ENCODE measurements around the gene LHFPL6.

Gene LHFPL6

DNA sequence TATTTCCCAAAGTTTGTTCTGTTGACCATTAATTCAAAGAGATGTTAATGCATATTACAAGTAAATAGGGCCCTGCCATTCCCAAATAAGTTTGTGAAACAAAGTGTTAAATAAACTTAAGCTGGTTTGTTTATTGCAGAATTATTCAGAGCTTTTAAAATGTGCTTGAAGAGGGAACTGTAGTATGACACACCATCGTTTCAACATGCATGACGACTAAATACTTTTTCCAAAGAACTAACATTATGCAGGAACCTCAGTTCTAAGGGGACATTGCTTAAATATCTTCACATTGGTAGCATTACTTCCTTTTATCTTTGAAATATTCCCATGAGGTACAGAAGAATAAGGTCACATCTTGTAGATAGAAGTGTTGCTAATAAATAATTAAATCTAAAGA, 14.6 kb downstream of the LHFPL6 start:
- no peaks in the 10 kb centered on the region for H4K20me1 ChIP-seq (ENCODE audit: insufficient read depth, low read length)
- no peaks in the 10 kb centered on the region for H3K9me3 ChIP-seq (ENCODE audit: low read length)
- TF ChIP-seq, protein P1, sequence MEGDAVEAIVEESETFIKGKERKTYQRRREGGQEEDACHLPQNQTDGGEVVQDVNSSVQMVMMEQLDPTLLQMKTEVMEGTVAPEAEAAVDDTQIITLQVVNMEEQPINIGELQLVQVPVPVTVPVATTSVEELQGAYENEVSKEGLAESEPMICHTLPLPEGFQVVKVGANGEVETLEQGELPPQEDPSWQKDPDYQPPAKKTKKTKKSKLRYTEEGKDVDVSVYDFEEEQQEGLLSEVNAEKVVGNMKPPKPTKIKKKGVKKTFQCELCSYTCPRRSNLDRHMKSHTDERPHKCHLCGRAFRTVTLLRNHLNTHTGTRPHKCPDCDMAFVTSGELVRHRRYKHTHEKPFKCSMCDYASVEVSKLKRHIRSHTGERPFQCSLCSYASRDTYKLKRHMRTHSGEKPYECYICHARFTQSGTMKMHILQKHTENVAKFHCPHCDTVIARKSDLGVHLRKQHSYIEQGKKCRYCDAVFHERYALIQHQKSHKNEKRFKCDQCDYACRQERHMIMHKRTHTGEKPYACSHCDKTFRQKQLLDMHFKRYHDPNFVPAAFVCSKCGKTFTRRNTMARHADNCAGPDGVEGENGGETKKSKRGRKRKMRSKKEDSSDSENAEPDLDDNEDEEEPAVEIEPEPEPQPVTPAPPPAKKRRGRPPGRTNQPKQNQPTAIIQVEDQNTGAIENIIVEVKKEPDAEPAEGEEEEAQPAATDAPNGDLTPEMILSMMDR (IDR thresholded peaks at IDR 0.05; ENCODE audit: low read length), result no peak
- no peak for TF ChIP-seq EZH2 (IDR thresholded peaks at IDR 0.05; ENCODE audit: borderline replicate concordance, low read length)
- H3K27ac ChIP-seq (ENCODE audit: low read depth, low read length, poor library complexity, severe bottlenecking), result no peak overlapping the region
- no peak overlapping the region for H3K4me2 ChIP-seq (ENCODE audit: low read length)
- H3K27me3 ChIP-seq (ENCODE audit: insufficient read depth, low read length), result no peaks in the 10 kb centered on the region
- H3F3A ChIP-seq (ENCODE audit: insufficient read depth, low read length), result no peaks in the 10 kb centered on the region
- H2AFZ ChIP-seq (ENCODE audit: low read length), result no peak overlapping the region
- no peak overlapping the region for H3K4me3 ChIP-seq (ENCODE audit: low read depth, low read length, poor library complexity, severe bottlenecking)
- no peaks in the 10 kb centered on the region for H3K9me2 ChIP-seq (ENCODE audit: low read depth, low read length)
- no peaks in the 10 kb centered on the region for H3K79me2 ChIP-seq (ENCODE audit: insufficient read depth, low read length)
- H3K9ac ChIP-seq (ENCODE audit: low read length), result no peak overlapping the region
- no peaks in the 10 kb centered on the region for H3K36me3 ChIP-seq (ENCODE audit: insufficient read depth, low read length)
- H3K4me1 ChIP-seq (ENCODE audit: insufficient read depth, low read length, severe bottlenecking), result no peaks in the 10 kb centered on the region

DNA sequence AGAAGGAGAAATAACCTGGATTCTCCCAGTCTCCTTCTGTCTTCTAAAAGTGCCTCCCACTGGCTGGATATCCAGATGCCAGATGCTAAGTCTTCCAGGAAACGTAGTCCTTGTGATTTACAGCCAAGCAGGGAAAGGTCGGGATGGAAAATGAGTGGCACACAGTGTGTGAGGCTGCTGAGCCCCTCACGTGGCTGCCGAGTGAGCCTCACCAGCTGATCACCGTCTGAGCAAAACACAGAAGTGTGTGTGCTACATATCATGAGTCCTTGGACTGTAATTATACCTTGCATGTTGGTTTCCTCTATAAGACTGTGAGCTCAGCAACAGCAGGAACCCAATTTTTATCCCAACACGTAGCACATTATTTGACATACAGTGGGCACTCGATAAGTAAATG, 15.1 kb downstream of the LHFPL6 start:
- H4K20me1 ChIP-seq (ENCODE audit: insufficient read depth, low read length), result no peaks in the 10 kb centered on the region
- H3F3A ChIP-seq (ENCODE audit: insufficient read depth, low read length), result no peaks in the 10 kb centered on the region
- TF ChIP-seq EZH2 (IDR thresholded peaks at IDR 0.05; ENCODE audit: borderline replicate concordance, low read length), result no peak
- TF ChIP-seq, protein P1 (IDR thresholded peaks at IDR 0.05; ENCODE audit: low read length), result no peak
- H3K79me2 ChIP-seq (ENCODE audit: insufficient read depth, low read length), result no peaks in the 10 kb centered on the region
- no peaks in the 10 kb centered on the region for H3K4me1 ChIP-seq (ENCODE audit: insufficient read depth, low read length, severe bottlenecking)
- no peak overlapping the region for H3K9ac ChIP-seq (ENCODE audit: low read length)
- H3K9me2 ChIP-seq (ENCODE audit: low read depth, low read length), result no peaks in the 10 kb centered on the region
- no peak overlapping the region for H3K27ac ChIP-seq (ENCODE audit: low read depth, low read length, poor library complexity, severe bottlenecking)
- no peaks in the 10 kb centered on the region for H3K27me3 ChIP-seq (ENCODE audit: insufficient read depth, low read length)
- H3K36me3 ChIP-seq (ENCODE audit: insufficient read depth, low read length), result no peaks in the 10 kb centered on the region
- no peak overlapping the region for H2AFZ ChIP-seq (ENCODE audit: low read length)
- H3K4me2 ChIP-seq (ENCODE audit: low read length), result no peak overlapping the region
- no peak overlapping the region for H3K4me3 ChIP-seq (ENCODE audit: low read depth, low read length, poor library complexity, severe bottlenecking)
- H3K9me3 ChIP-seq (ENCODE audit: low read length), result no peaks in the 10 kb centered on the region

DNA sequence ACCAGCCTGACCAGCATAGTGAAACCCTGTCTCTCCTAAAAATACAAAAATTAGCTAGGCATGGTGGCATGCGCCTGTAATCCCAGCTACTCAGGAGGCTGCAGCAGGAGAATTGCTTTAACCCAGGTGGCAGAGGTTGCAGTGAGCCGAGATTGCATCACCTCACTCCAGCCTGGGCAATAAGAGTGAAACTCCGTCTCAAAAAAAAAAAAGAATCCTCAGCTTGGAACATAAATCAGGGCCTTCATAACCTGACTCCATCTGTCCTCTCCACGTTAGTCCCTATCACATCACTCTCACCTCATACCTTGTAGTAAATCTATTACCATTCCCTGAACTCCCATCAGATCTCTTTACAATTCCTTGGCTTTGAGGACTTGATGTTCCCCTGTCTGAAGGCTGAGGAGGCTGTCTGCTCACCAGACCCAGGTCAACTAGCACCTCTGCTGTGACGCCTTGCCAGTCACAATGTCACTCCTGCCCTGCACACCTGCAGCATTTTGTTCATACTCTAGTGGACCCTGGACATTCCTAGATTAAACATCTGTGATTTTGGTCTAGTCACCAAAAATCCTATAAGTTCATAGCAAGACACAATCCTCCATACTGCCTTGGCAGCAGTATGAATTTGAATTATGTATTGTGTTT, 15.9 kb downstream of the LHFPL6 start:
- Histone ChIP-seq H3K9me2 (ENCODE audit: low read depth, low read length) (no peaks in the 10 kb centered on the region), H3K4me1 (ENCODE audit: insufficient read depth, low read length, severe bottlenecking) (no peaks in the 10 kb centered on the region), H3K4me2 (ENCODE audit: low read length) (no peak overlapping the region), H4K20me1 (ENCODE audit: insufficient read depth, low read length) (no peaks in the 10 kb centered on the region), H3K79me2 (ENCODE audit: insufficient read depth, low read length) (no peaks in the 10 kb centered on the region), H3F3A (ENCODE audit: insufficient read depth, low read length) (no peaks in the 10 kb centered on the region), H3K9me3 (ENCODE audit: low read length) (no peaks in the 10 kb centered on the region), H2AFZ (ENCODE audit: low read length) (no peak overlapping the region), H3K27ac (ENCODE audit: low read depth, low read length, poor library complexity, severe bottlenecking) (no peak overlapping the region), H3K9ac (ENCODE audit: low read length) (no peak overlapping the region), H3K27me3 (ENCODE audit: insufficient read depth, low read length) (no peaks in the 10 kb centered on the region), H3K36me3 (ENCODE audit: insufficient read depth, low read length) (no peaks in the 10 kb centered on the region), H3K4me3 (ENCODE audit: low read depth, low read length, poor library complexity, severe bottlenecking) (no peak overlapping the region)
- TF ChIP-seq EZH2 (IDR thresholded peaks at IDR 0.05; ENCODE audit: borderline replicate concordance, low read length), result no peak
- TF ChIP-seq, protein P1 (IDR thresholded peaks at IDR 0.05; ENCODE audit: low read length), result no peak

Data from OCI-LY1 (cell line).